Left lobe of liver (tissue), 2 donors: ENCODE results near the gene DAPK1. TPM values are rescaled to one million over a fixed set of nuclear protein-coding genes. Genes with fewer than 3 reads are reported as not detected.

Experiments used
- ATAC-seq: fragments of 200-7000 bp; cut with Tn5 transposase; one replicate; pipeline ENCODE4 v1.9.1; 2020; ENCODE audit warnings: mild to moderate bottlenecking, moderate library complexity
- DNase-seq: peaks from one replicate; pipeline ENCODE4 v3.0.0-alpha.2; 2020; ENCODE audit warnings: low spot score
- total RNA-seq: library from RNA; stranded (reverse); gene quantifications from one replicate; pipeline ENCODE4 v1.2.1, GENCODE V29; 2021
- donor health status: DM: no; HTN: no; CAD: no; lungs with moderate emphysema.
- donor health status: DM: no; HTN: yes; CAD: no.

Gene DAPK1
- total RNA-seq, 1 donor from 2014 or later: 58.0 TPM

- ATAC-seq: no peak
- DNase-seq: no peak
Measured at GRCh38 chr9:87607859-87608258, 110.2 kb downstream of the DAPK1 start.

- ATAC-seq: no peak
- no peak for DNase-seq
Measured at GRCh38 chr9:87609002-87609401, 111.3 kb downstream of the DAPK1 start.

GRCh38 chr9:87609486-87609885 lies 111.8 kb downstream of the DAPK1 start:
- DNase-seq (no peak), ATAC-seq (no peak)

- ATAC-seq (peak; percentile 23), DNase-seq (no peak)
Measured at GRCh38 chr9:87610200-87611155, 112.8 kb downstream of the DAPK1 start.

- DNase-seq: no peak
- ATAC-seq: no peak
Measured at GRCh38 chr9:87611776-87612175, 114.1 kb downstream of the DAPK1 start.

GRCh38 chr9:87612536-87612935 lies 114.9 kb downstream of the DAPK1 start:
- peak; percentile 44 for DNase-seq
- no peak for ATAC-seq

- peak; percentile 69 for ATAC-seq
- DNase-seq: peak; percentile 75
Measured at GRCh38 chr9:87613265-87614111, 115.8 kb downstream of the DAPK1 start.

- no peak for DNase-seq
- no peak for ATAC-seq
Measured at GRCh38 chr9:87614397-87614796, 116.7 kb downstream of the DAPK1 start.

GRCh38 chr9:87615136-87615535 lies 117.5 kb downstream of the DAPK1 start:
- ATAC-seq: no peak
- peak; percentile 23 for DNase-seq

GRCh38 chr9:87615547-87616148 lies 118.0 kb downstream of the DAPK1 start:
- DNase-seq: peak; percentile 16
- no peak for ATAC-seq

GRCh38 chr9:87618226-87618625 lies 120.6 kb downstream of the DAPK1 start:
- peak; percentile 7 for DNase-seq
- ATAC-seq: no peak

- ATAC-seq: no peak
- peak; percentile 24 for DNase-seq
Measured at GRCh38 chr9:87618931-87619330, 121.3 kb downstream of the DAPK1 start.

- no peak for ATAC-seq
- DNase-seq: peak; percentile 33
Measured at GRCh38 chr9:87619346-87619745, 121.7 kb downstream of the DAPK1 start.

- peak; percentile 40 for DNase-seq
- no peak for ATAC-seq
Measured at GRCh38 chr9:87620731-87621322, 123.2 kb downstream of the DAPK1 start.

- ATAC-seq: no peak
Measured at GRCh38 chr9:87622098-87622497, 124.4 kb downstream of the DAPK1 start.

GRCh38 chr9:87622923-87623322 lies 125.3 kb downstream of the DAPK1 start:
- ATAC-seq (no peak), DNase-seq (no peak)

More at GRCh38 chr9:87622098-87622497, 124.4 kb downstream of the DAPK1 start:
- no peak for DNase-seq

GRCh38 chr9:87628346-87628745 lies 130.7 kb downstream of the DAPK1 start:
- DNase-seq (no peak), ATAC-seq (no peak)

GRCh38 chr9:87629104-87629503 lies 131.4 kb downstream of the DAPK1 start:
- ATAC-seq: no peak
- DNase-seq: no peak

- no peak for ATAC-seq
- DNase-seq: no peak
Measured at GRCh38 chr9:87630266-87630665, 132.6 kb downstream of the DAPK1 start.

- DNase-seq (no peak), ATAC-seq (no peak)
Measured at GRCh38 chr9:87630846-87631245, 133.2 kb downstream of the DAPK1 start.
